ENCODE data around the gene RHO.

The RHO gene

GRCh38 chr3:129522953-129523352, 5.5 kb upstream of the RHO start:
- TF ChIP-seq EZH2 (IDR thresholded peaks at IDR 0.05; ENCODE audit: borderline replicate concordance, low read length), result no peak
- TF ChIP-seq CTCF (IDR thresholded peaks at IDR 0.05; ENCODE audit: low read length), result no peak
- H3K4me1 ChIP-seq (ENCODE audit: insufficient read depth, low read length, severe bottlenecking), result peaks cover 11% of the 10 kb centered on the region
- H3K9me3 ChIP-seq (ENCODE audit: low read length), result no peaks in the 10 kb centered on the region
- H4K20me1 ChIP-seq (ENCODE audit: insufficient read depth, low read length), result no peaks in the 10 kb centered on the region
- no peaks in the 10 kb centered on the region for H3K79me2 ChIP-seq (ENCODE audit: insufficient read depth, low read length)
- H3K36me3 ChIP-seq (ENCODE audit: insufficient read depth, low read length), result no peaks in the 10 kb centered on the region
- no peaks in the 10 kb centered on the region for H3K9me2 ChIP-seq (ENCODE audit: low read depth, low read length)
- H3K4me3 ChIP-seq (ENCODE audit: low read depth, low read length, poor library complexity, severe bottlenecking), result no peak overlapping the region
- H3K27me3 ChIP-seq (ENCODE audit: insufficient read depth, low read length), result no peaks in the 10 kb centered on the region
- no peak overlapping the region for H2AFZ ChIP-seq (ENCODE audit: low read length)
- no peak overlapping the region for H3K9ac ChIP-seq (ENCODE audit: low read length)
- no peak overlapping the region for H3K27ac ChIP-seq (ENCODE audit: low read depth, low read length, poor library complexity, severe bottlenecking)
- H3K4me2 ChIP-seq (ENCODE audit: low read length), result no peak overlapping the region
- no peaks in the 10 kb centered on the region for H3F3A ChIP-seq (ENCODE audit: insufficient read depth, low read length)

- H3K4me2 ChIP-seq (ENCODE audit: low read length), result no peak overlapping the region
- H3F3A ChIP-seq (ENCODE audit: insufficient read depth, low read length), result no peaks in the 10 kb centered on the region
- TF ChIP-seq CTCF (IDR thresholded peaks at IDR 0.05; ENCODE audit: low read length) (no peak), EZH2 (IDR thresholded peaks at IDR 0.05; ENCODE audit: borderline replicate concordance, low read length) (no peak)
- H3K9me2 ChIP-seq (ENCODE audit: low read depth, low read length), result no peaks in the 10 kb centered on the region
- H3K36me3 ChIP-seq (ENCODE audit: insufficient read depth, low read length), result no peaks in the 10 kb centered on the region
- H4K20me1 ChIP-seq (ENCODE audit: insufficient read depth, low read length), result no peaks in the 10 kb centered on the region
- peaks cover 11% of the 10 kb centered on the region for H3K4me1 ChIP-seq (ENCODE audit: insufficient read depth, low read length, severe bottlenecking)
- H3K9me3 ChIP-seq (ENCODE audit: low read length), result no peaks in the 10 kb centered on the region
- no peak overlapping the region for H3K9ac ChIP-seq (ENCODE audit: low read length)
- H3K27ac ChIP-seq (ENCODE audit: low read depth, low read length, poor library complexity, severe bottlenecking), result no peak overlapping the region
- no peaks in the 10 kb centered on the region for H3K79me2 ChIP-seq (ENCODE audit: insufficient read depth, low read length)
- H3K27me3 ChIP-seq (ENCODE audit: insufficient read depth, low read length), result no peaks in the 10 kb centered on the region
- no peak overlapping the region for H3K4me3 ChIP-seq (ENCODE audit: low read depth, low read length, poor library complexity, severe bottlenecking)
- H2AFZ ChIP-seq (ENCODE audit: low read length), result no peak overlapping the region
Measured at GRCh38 chr3:129524081-129524480, 4.4 kb upstream of the RHO start.

- no peak overlapping the region for H2AFZ ChIP-seq (ENCODE audit: low read length)
- no peaks in the 10 kb centered on the region for H3K9me3 ChIP-seq (ENCODE audit: low read length)
- H3K9ac ChIP-seq (ENCODE audit: low read length), result no peak overlapping the region
- H3K9me2 ChIP-seq (ENCODE audit: low read depth, low read length), result no peaks in the 10 kb centered on the region
- no peaks in the 10 kb centered on the region; the same call in 1 of the 2 replicates for H3K27me3 ChIP-seq (ENCODE audit: insufficient read depth, low read length)
- no peaks in the 10 kb centered on the region for H3K79me2 ChIP-seq (ENCODE audit: insufficient read depth, low read length)
- no peak overlapping the region for H3K27ac ChIP-seq (ENCODE audit: low read depth, low read length, poor library complexity, severe bottlenecking)
- no peak overlapping the region for H3K4me2 ChIP-seq (ENCODE audit: low read length)
- no peaks in the 10 kb centered on the region for H3F3A ChIP-seq (ENCODE audit: insufficient read depth, low read length)
- no peaks in the 10 kb centered on the region for H3K36me3 ChIP-seq (ENCODE audit: insufficient read depth, low read length)
- H3K4me1 ChIP-seq (ENCODE audit: insufficient read depth, low read length, severe bottlenecking), result peaks cover 11% of the 10 kb centered on the region
- TF ChIP-seq CTCF (IDR thresholded peaks at IDR 0.05; ENCODE audit: low read length), result no peak
- TF ChIP-seq EZH2 (IDR thresholded peaks at IDR 0.05; ENCODE audit: borderline replicate concordance, low read length), result no peak
- H4K20me1 ChIP-seq (ENCODE audit: insufficient read depth, low read length), result no peaks in the 10 kb centered on the region
- H3K4me3 ChIP-seq (ENCODE audit: low read depth, low read length, poor library complexity, severe bottlenecking), result no peak overlapping the region
Measured at GRCh38 chr3:129525341-129525968, 3.0 kb upstream of the RHO start.
